C4-2B (cell line): ENCODE results near the gene ZNF582.

ENCODE experiments used
- ZFX ChIP-seq: fragments of 450-650 bp; IDR thresholded peaks from 2 replicates; pipeline ENCODE4 v1.6.1; 2017
- TF ChIP-seq, protein P1 (sequence below): fragments of 450-650 bp; conservative IDR thresholded peaks from 2 replicates; pipeline ENCODE4 v1.5.1; 2017; ENCODE audit warnings: mild to moderate bottlenecking

DNA sequence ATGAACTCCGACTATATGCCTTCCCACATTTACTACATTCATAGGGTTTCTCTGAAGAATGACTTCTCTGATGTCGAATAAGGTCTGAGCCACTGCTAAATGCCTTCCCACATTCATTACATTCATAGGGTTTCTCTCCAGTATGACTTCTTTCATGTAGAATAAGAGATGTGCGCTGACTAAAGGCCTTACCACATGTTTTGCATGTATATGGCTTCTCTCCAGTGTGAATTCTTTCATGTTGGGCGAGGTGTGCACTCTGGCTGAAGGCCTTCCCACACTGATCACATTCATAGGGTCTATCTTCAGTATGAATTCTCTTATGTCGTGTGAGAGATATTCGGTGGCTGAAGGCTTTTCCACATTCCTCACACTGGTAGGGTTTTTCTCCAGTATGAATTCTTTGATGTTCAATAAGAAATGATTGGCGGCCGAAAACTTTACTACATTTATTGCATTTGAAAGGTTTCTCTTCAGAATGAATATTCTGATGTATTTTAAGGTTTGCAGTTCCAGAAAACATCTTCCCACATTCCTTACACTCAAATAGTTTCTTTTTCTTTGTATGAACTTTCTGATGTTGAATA lies 48.0 kb upstream of the ZNF582 start:
- TF ChIP-seq, protein P1, sequence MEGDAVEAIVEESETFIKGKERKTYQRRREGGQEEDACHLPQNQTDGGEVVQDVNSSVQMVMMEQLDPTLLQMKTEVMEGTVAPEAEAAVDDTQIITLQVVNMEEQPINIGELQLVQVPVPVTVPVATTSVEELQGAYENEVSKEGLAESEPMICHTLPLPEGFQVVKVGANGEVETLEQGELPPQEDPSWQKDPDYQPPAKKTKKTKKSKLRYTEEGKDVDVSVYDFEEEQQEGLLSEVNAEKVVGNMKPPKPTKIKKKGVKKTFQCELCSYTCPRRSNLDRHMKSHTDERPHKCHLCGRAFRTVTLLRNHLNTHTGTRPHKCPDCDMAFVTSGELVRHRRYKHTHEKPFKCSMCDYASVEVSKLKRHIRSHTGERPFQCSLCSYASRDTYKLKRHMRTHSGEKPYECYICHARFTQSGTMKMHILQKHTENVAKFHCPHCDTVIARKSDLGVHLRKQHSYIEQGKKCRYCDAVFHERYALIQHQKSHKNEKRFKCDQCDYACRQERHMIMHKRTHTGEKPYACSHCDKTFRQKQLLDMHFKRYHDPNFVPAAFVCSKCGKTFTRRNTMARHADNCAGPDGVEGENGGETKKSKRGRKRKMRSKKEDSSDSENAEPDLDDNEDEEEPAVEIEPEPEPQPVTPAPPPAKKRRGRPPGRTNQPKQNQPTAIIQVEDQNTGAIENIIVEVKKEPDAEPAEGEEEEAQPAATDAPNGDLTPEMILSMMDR = no peak
- no peak for TF ChIP-seq ZFX
